ENCODE data around the gene PACS1. TPM values are rescaled to one million over a fixed set of nuclear protein-coding genes. Genes with fewer than 3 reads are reported as not detected.
A peak's percentile ranks its signal among the peaks of the same experiment; 100 is the strongest.
"Not testable (repeated sequence)": the region's sequence is repeated elsewhere in the genome, so short reads cannot be mapped to it uniquely, and the experiment has no call there.

The PACS1 gene
- total RNA-seq, 2 donors from 2014 or later, result 64.3 to 73.3 TPM

- Mint-ChIP-seq H3K27me3 (no peaks in the 10 kb centered on the region), H3K27ac (peak within 1 kb of the TSS; percentile 94 to 99), H3K4me1 (ENCODE audit: low read depth in 2 of 2) (peaks cover 45 to 49% of the 10 kb centered on the region in 2 donors), H3K4me3 (peak within 1 kb of the TSS; percentile 97), H3K36me3 (peaks cover 14% of the 10 kb centered on the region), H3K9me3 (no peaks in the 10 kb centered on the region)
- DNase-seq (ENCODE audit: low spot score) (peak; percentile 100), ATAC-seq (peak; percentile 93)
Measured at GRCh38 chr11:66268244-66268951, 198.3 kb downstream of the PACS1 start, which contains the start of gene RAB1B. RAB1B (plus strand) TSS chr11:66268639; CDS start chr11:66268680, 41 bp downstream.

DNA sequence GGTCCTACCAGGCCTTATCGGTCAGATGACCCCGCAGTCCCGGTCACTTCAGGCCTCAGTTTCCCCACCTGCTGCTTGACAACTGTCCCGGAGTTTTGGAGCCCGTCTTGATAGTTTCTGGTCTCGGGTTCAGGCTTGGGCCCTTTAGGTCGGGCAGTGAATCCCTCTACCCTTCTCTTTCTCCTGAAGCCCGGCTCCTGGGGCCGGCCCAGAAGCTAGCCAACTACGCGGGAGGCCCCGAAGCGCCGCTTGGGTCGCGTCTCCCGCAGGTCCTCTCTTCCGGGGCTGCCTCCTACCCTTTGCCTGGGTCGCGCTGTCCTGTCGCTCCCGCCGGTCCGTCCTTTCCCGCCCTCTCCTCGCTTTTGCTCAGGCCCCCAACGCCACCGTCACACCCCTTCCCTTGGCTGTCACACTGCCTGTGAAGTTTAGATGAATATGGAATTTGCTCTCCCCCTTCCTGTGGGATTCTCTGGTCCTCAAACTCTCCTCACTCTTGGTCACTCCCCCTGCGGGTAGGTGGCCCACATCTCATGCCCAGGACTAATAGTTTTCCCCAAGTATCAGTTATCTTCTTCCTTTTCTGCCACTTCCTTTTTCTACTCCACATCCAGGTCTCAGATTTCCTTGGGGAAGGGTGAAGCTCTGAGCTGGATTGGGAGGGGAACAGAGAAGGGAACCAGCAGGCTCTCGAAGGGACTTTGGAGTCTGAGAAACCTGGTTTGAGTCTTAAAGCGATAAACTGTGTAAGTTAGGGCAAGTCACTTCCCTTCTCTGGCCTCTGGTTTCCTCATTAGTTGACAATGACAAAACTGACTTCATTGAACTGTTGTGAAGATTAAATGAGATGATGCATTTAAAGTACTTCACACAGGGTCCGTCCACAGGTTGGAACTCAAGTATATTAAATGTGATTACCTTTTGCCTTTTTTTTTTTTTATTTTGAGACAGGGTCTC lies 199.2 kb downstream of the PACS1 start:
- Mint-ChIP-seq H3K9me3 (no peaks in the 10 kb centered on the region), H3K27me3 (no peaks in the 10 kb centered on the region), H3K27ac (peak overlapping the region; percentile 94 to 99), H3K36me3 (peaks cover 22% of the 10 kb centered on the region), H3K4me1 (ENCODE audit: low read depth in 2 of 2) (peaks cover 53 to 54% of the 10 kb centered on the region in 2 donors), H3K4me3 (peak overlapping the region; percentile 97)
- DNase-seq (ENCODE audit: low spot score), result no peak
- no peak for ATAC-seq

GRCh38 chr11:66271816-66272215 lies 201.7 kb downstream of the PACS1 start:
- Mint-ChIP-seq H3K27ac (peak overlapping the region; percentile 46 to 85), H3K27me3 (no peaks in the 10 kb centered on the region), H3K4me1 (ENCODE audit: low read depth in 2 of 2) (peaks cover 54 to 66% of the 10 kb centered on the region in 2 donors), H3K4me3 (peak overlapping the region; percentile 47), H3K36me3 (peaks cover 24% of the 10 kb centered on the region), H3K9me3 (no peaks in the 10 kb centered on the region)
- ATAC-seq, result no peak
- DNase-seq (ENCODE audit: low spot score), result no peak

- H3K36me3 Mint-ChIP-seq, result peaks cover 24% of the 10 kb centered on the region
- peak overlapping the region; percentile 46 to 85 for H3K27ac Mint-ChIP-seq
- H3K27me3 Mint-ChIP-seq, result no peaks in the 10 kb centered on the region
- ATAC-seq (peak in 1 of 2 donors; percentile 34), DNase-seq (ENCODE audit: low spot score) (no peak)
- peaks cover 51 to 65% of the 10 kb centered on the region in 2 donors for H3K4me1 Mint-ChIP-seq (ENCODE audit: low read depth in 2 of 2)
- peak overlapping the region; percentile 68 for H3K4me3 Mint-ChIP-seq
- H3K9me3 Mint-ChIP-seq, result no peaks in the 10 kb centered on the region
Measured at GRCh38 chr11:66272596-66272995, 202.5 kb downstream of the PACS1 start.

GRCh38 chr11:66274219-66274618 lies 204.1 kb downstream of the PACS1 start:
- Mint-ChIP-seq H3K9me3 (no peaks in the 10 kb centered on the region), H3K4me1 (ENCODE audit: low read depth in 2 of 2) (peaks cover 40 to 64% of the 10 kb centered on the region in 2 donors), H3K36me3 (peaks cover 21% of the 10 kb centered on the region), H3K27me3 (peaks cover 0 to 2% of the 10 kb centered on the region in 2 donors), H3K4me3 (no peak overlapping the region), H3K27ac (peak overlapping the region in 1 of 2 donors; percentile 5)
- DNase-seq (ENCODE audit: low spot score), result no peak
- ATAC-seq, result no peak

- peaks cover 17% of the 10 kb centered on the region for H3K36me3 Mint-ChIP-seq
- ATAC-seq (no peak), DNase-seq (ENCODE audit: low spot score) (no peak)
- H3K9me3 Mint-ChIP-seq, result no peaks in the 10 kb centered on the region
- H3K4me3 Mint-ChIP-seq, result no peak overlapping the region
- H3K27me3 Mint-ChIP-seq, result peaks cover 0 to 6% of the 10 kb centered on the region in 2 donors
- peaks cover 32 to 59% of the 10 kb centered on the region in 2 donors for H3K4me1 Mint-ChIP-seq (ENCODE audit: low read depth in 2 of 2)
- no peak overlapping the region for H3K27ac Mint-ChIP-seq
Measured at GRCh38 chr11:66275396-66275795, 205.3 kb downstream of the PACS1 start.

DNA sequence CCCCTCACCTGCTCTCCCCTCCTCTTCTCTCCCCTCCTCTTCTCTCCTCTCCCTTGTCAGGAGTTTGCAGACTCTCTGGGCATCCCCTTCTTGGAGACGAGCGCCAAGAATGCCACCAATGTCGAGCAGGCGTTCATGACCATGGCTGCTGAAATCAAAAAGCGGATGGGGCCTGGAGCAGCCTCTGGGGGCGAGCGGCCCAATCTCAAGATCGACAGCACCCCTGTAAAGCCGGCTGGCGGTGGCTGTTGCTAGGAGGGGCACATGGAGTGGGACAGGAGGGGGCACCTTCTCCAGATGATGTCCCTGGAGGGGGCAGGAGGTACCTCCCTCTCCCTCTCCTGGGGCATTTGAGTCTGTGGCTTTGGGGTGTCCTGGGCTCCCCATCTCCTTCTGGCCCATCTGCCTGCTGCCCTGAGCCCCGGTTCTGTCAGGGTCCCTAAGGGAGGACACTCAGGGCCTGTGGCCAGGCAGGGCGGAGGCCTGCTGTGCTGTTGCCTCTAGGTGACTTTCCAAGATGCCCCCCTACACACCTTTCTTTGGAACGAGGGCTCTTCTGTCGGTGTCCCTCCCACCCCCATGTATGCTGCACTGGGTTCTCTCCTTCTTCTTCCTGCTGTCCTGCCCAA lies 206.0 kb downstream of the PACS1 start:
- H3K27me3 Mint-ChIP-seq, result peaks cover 0 to 9% of the 10 kb centered on the region in 2 donors
- H3K27ac Mint-ChIP-seq, result no peak overlapping the region
- H3K36me3 Mint-ChIP-seq, result peaks cover 17% of the 10 kb centered on the region
- no peak overlapping the region for H3K4me3 Mint-ChIP-seq
- no peak for ATAC-seq
- H3K9me3 Mint-ChIP-seq, result no peaks in the 10 kb centered on the region
- H3K4me1 Mint-ChIP-seq (ENCODE audit: low read depth in 2 of 2), result peaks cover 30 to 57% of the 10 kb centered on the region in 2 donors
- no peak for DNase-seq (ENCODE audit: low spot score)

GRCh38 chr11:66276619-66277018 lies 206.5 kb downstream of the PACS1 start:
- not testable (repeated sequence) for H3K9me3 Mint-ChIP-seq; H3K4me3 Mint-ChIP-seq; ATAC-seq; H3K27ac Mint-ChIP-seq; H3K27me3 Mint-ChIP-seq; DNase-seq (ENCODE audit: low spot score)
- Mint-ChIP-seq H3K4me1 (ENCODE audit: low read depth in 2 of 2) (peaks cover 30 to 61% of the 10 kb centered on the region in 2 donors), H3K36me3 (peaks cover 17% of the 10 kb centered on the region)

DNA sequence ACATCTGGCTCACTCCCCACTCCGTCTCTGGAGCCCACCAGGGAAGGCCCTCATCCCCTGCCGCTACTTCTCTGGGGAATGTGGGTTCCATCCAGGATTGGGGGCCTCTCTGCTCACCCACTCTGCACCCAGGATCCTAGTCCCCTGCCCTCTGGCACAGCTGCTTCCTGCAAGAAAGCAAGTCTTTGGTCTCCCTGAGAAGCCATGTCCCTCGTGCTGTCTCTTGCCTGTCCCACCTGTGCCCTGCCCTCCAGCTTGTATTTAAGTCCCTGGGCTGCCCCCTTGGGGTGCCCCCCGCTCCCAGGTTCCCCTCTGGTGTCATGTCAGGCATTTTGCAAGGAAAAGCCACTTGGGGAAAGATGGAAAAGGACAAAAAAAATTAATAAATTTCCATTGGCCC lies 207.0 kb downstream of the PACS1 start:
- not testable (repeated sequence) for ATAC-seq; DNase-seq (ENCODE audit: low spot score); H3K27ac Mint-ChIP-seq; H3K9me3 Mint-ChIP-seq; H3K27me3 Mint-ChIP-seq
- peak overlapping the region; percentile 30 for H3K4me3 Mint-ChIP-seq
- H3K36me3 Mint-ChIP-seq, result peaks cover 17% of the 10 kb centered on the region
- H3K4me1 Mint-ChIP-seq (ENCODE audit: low read depth in 2 of 2), result peaks cover 30 to 59% of the 10 kb centered on the region in 2 donors

DNA sequence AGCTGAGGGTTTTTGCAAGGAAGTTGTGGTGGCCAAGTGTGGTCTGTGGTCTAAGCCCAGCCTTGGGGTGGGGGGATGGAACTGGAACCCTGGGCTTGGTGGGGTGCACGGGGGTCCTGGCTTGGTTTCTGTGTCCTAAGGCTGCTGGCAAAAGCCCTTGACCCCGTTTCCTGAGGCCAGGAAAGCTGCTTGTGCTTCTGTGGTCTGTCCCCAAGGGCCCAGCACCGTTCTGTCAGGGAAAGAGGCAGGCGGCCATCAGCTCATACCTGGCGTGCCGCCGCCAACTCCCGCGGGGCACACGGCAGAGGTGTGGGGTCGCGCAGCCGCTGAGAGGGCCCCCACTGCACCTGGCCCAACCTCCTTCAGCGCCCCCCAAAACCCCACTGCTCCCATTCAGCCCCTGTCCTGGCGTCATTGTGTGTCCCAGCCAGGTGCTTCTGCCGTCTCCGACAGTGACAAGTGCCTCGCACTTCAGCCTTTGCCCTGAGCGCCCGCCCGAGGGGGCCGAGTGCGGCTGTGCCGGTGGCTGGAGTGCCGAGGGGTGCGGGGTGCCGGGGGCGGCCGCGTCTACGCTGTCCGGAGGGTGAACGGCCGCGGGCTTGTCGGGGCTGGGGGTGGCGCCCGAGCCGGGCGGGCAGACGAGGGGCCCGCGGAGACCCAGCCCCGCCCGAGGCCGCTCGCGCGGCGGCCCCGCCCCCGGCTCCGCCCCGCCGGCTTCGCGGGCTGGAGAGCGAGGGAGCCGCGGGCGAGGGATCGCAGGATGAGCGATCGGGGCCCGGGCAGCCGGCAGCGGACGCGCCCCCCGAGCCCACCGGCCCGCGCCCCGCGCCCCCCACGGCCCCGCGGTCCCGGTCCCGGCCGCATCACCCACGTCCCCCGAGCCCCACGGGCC lies 207.6 kb downstream of the PACS1 start, which contains the start of gene CNIH2:
TSS of gene CNIH2 (plus strand) at position 705 of the 892 bp plus-strand sequence. CDS start 282 bp downstream, outside the sequence.
- ATAC-seq, result peak; percentile 58 to 70
- Mint-ChIP-seq H3K9me3 (no peaks in the 10 kb centered on the region), H3K27ac (no peak within 1 kb of the TSS), H3K27me3 (peaks cover 0 to 10% of the 10 kb centered on the region in 2 donors), H3K36me3 (peaks cover 13% of the 10 kb centered on the region), H3K4me3 (peak within 1 kb of the TSS; percentile 52), H3K4me1 (ENCODE audit: low read depth in 2 of 2) (peaks cover 29 to 58% of the 10 kb centered on the region in 2 donors)
- no peak for DNase-seq (ENCODE audit: low spot score)

- Mint-ChIP-seq H3K27me3 (peaks cover 0 to 10% of the 10 kb centered on the region in 2 donors), H3K9me3 (no peaks in the 10 kb centered on the region), H3K36me3 (peaks cover 9% of the 10 kb centered on the region), H3K27ac (no peak overlapping the region), H3K4me1 (ENCODE audit: low read depth in 2 of 2) (peaks cover 22 to 53% of the 10 kb centered on the region in 2 donors), H3K4me3 (peak overlapping the region; percentile 52)
- DNase-seq (ENCODE audit: low spot score), result no peak
- ATAC-seq, result no peak
Measured at GRCh38 chr11:66278363-66279091, 208.5 kb downstream of the PACS1 start.

DNA sequence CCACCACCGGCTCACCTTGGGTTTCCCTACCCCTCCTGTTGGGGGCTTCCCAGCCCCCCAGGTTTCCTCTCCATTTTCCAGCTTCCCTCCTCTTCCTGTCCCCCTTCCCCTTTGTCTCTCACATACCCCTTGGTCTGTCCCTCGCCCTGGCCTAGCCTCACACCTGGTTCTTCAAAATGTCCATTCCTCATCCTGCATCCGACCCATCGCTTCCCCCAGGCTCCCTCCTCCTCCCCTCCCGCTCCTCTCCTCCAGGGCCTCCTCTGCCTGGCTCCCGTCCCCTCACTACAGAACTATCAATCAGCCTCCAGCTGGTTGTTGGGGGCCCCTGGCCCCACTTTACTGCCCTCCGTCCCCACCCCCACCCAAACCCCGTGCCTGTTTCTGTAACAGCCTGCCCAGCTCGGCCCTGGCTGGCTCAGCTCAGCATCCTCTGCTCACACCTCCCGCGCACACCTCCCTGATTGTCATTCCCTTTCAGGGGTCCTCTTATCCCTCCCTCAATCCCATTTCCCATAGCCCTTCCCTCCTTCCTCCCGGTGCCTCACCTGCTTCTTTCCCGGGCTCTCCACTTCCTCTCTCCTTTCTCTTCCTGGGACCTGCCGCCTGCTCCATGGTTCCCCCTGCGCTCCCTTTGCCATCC lies 209.1 kb downstream of the PACS1 start:
- H3K9me3 Mint-ChIP-seq, result no peaks in the 10 kb centered on the region
- H3K4me1 Mint-ChIP-seq (ENCODE audit: low read depth in 2 of 2), result peaks cover 16 to 49% of the 10 kb centered on the region in 2 donors
- DNase-seq (ENCODE audit: low spot score) (no peak), ATAC-seq (no peak)
- H3K4me3 Mint-ChIP-seq, result peak overlapping the region; percentile 52
- H3K27ac Mint-ChIP-seq, result no peak overlapping the region
- H3K36me3 Mint-ChIP-seq, result peaks cover 2% of the 10 kb centered on the region
- H3K27me3 Mint-ChIP-seq, result peaks cover 0 to 10% of the 10 kb centered on the region in 2 donors

Data from natural killer cell treated with Interleukin-12 subunit alpha and Interleukin-12 subunit beta and Interleukin-15 and Interleukin-18, amount 100 ng/mL, for 72 hours (primary cell).